Ovary (tissue), 9 donors: ENCODE results near the gene MMD2. TPM values are rescaled to one million over a fixed set of nuclear protein-coding genes. Genes with fewer than 3 reads are reported as not detected.

Experiments
- DNase-seq, 5 donors: peaks; one replicate each; pipeline ENCODE4 v3.0.0-alpha.2; 2019 to 2020
- H3K27ac ChIP-seq, 2 donors: fragments of 200-600 bp; one replicate each; pipeline versions ENCODE4 v1.5.1 to v1.8.0; 2019 to 2022
- H3K27me3 ChIP-seq: fragments of 200-600 bp; one replicate; pipeline ENCODE4 v1.8.0; 2022
- H3K36me3 ChIP-seq: fragments of 200-600 bp; sonication (generic); one replicate; pipeline ENCODE4 v1.5.1; 2019
- H3K4me1 ChIP-seq: one replicate; pipeline ENCODE4 v1.8.1; 2013; ENCODE audit warnings: mild to moderate bottlenecking, moderate library complexity; ENCODE audit not compliant: insufficient read depth
- H3K4me3 ChIP-seq: fragments of 200-600 bp; sonication (generic); one replicate; pipeline ENCODE4 v1.5.1; 2017
- H3K9me3 ChIP-seq, 2 donors: fragments of 200-600 bp in 1 of 2; sonication (generic) in 1 of 2; one replicate each; pipeline versions ENCODE4 v1.5.1 to v1.8.1; 2013 to 2019; ENCODE audit warnings: mild to moderate bottlenecking in 1 of 2, moderate library complexity in 1 of 2
- CTCF ChIP-seq, 3 donors: fragments of 450-650 bp in 2 of 3; fragments of 200-600 bp in 1 of 3; IDR thresholded peaks; one replicate each; pipeline versions ENCODE4 v1.5.1 to v1.8.0; 2016 to 2022; ENCODE audit warnings: antibody characterized with exemption in 3 of 3, mild to moderate bottlenecking in 1 of 3
- EP300 ChIP-seq: sonication (generic); formaldehyde crosslinking; IDR thresholded peaks from one replicate; pipeline ENCODE4 v1.6.1; 2017; ENCODE audit warnings: antibody characterized with exemption
- POLR2A ChIP-seq: fragments of 450-650 bp; IDR thresholded peaks from one replicate; pipeline ENCODE4 v1.6.1; 2017; ENCODE audit warnings: antibody characterized with exemption, mild to moderate bottlenecking, moderate library complexity
- WGBS, 3 donors: extraction: QIAGEN DNeasy Blood & Tissue Kit in 1 of 3; methylation state at CpG; one replicate each; pipeline versions ENCODE4 v1.1.5 to v1.1.7; 2013 to 2017; 5-methylcytosine and 5-hydroxymethylcytosine counted together
- intact Hi-C, 4 donors: fragments of 100-400 bp; cut with DNase I; formaldehyde crosslinking; loops; one replicate each; pipeline versions ENCODE4 v1.11.0 to v1.15.1; 2022 to 2023
- polyA plus RNA-seq, 2 donors: library from polyadenylated mRNA; stranded (reverse); fragments of 200-250 nt in 1 of 2; fragments of 350-450 nt in 1 of 2; fragmentation: Illumina TruSeq in 1 of 2; extraction: RNeasy Lipid Tissue Mini Kit (QIAGEN cat#74804) in 1 of 2; gene quantifications; one replicate each; pipeline ENCODE4 v1.2.3, GENCODE V29; 2013 to 2014
- total RNA-seq, 7 donors: library from RNA; depleted of rRNA in 2 of 7; stranded (reverse); fragments of >200 nt in 2 of 7; fragmentation: NEBNext Ultra II Directional in 3 of 7; extraction: Animal tissue kit (Norgen Biotek cat#: 25700) in 3 of 7; gene quantifications; one replicate each; pipeline versions ENCODE4 v1.1.0 to v1.2.4, GENCODE V29; 2016 to 2023
- donor health status: DM: no; HTN: no; CAD: no; lungs with moderate emphysema.
- donor health status: DM: no; HTN: no; CAD: no.
- donor health status: Bipolar disorder and iron deficiency.
- donor health status: DM: yes; HTN: yes; CAD: no.
- donor health status: DM: no; HTN: no; CAD: no.
- donor health status: DM: yes; HTN: yes; CAD: no.

Gene MMD2
- total and polyA plus RNA-seq, 9 donors, result not detected

- Histone ChIP-seq H3K4me1 (no peaks in the 10 kb centered on the region), H3K27me3 (no peaks in the 10 kb centered on the region), H3K36me3 (no peaks in the 10 kb centered on the region), H3K9me3 (no peaks in the 10 kb centered on the region), H3K27ac (no peak overlapping the region), H3K4me3 (no peak overlapping the region)
- 87 to 91% (median 90%) methylated on average over 5 of the region's 5 CpGs for WGBS, 3 donors
- DNase-seq, result no peak
- no peak for TF ChIP-seq EP300
- no peak for TF ChIP-seq POLR2A
- intact Hi-C loops, result no loop called here
Measured at GRCh38 chr7:4999369-4999950, 40.5 kb upstream of the MMD2 start.

GRCh38 chr7:4998910-4999309, 39.9 kb upstream of the MMD2 start:
- no peak overlapping the region for H3K4me3 ChIP-seq
- no peaks in the 10 kb centered on the region for H3K27me3 ChIP-seq
- H3K4me1 ChIP-seq, result no peaks in the 10 kb centered on the region
- no peaks in the 10 kb centered on the region for H3K36me3 ChIP-seq
- intact Hi-C loops, result no loop called here
- WGBS, 3 donors, result 90 to 94% (median 92%) methylated on average over 7 of the region's 7 CpGs
- TF ChIP-seq EP300, result no peak
- TF ChIP-seq POLR2A, result no peak
- no peak for DNase-seq
- H3K27ac ChIP-seq, result no peak overlapping the region
- no peaks in the 10 kb centered on the region for H3K9me3 ChIP-seq

- 86 to 91% (median 88%) methylated on average over 3 of the region's 3 CpGs for WGBS, 3 donors
- H3K36me3 ChIP-seq, result no peaks in the 10 kb centered on the region
- no peaks in the 10 kb centered on the region for H3K27me3 ChIP-seq
- H3K4me1 ChIP-seq, result no peaks in the 10 kb centered on the region
- TF ChIP-seq CTCF (IDR thresholded peaks at IDR 0.05) (no peak), POLR2A (no peak), EP300 (no peak)
- H3K27ac ChIP-seq, result no peak overlapping the region
- no peak overlapping the region for H3K4me3 ChIP-seq
- DNase-seq, result no peak
- H3K9me3 ChIP-seq, result no peaks in the 10 kb centered on the region
- intact Hi-C loops, result no loop called here
Measured at GRCh38 chr7:4998244-4998643, 39.3 kb upstream of the MMD2 start.

GRCh38 chr7:4996696-4997222, 37.8 kb upstream of the MMD2 start:
- H3K36me3 ChIP-seq, result no peaks in the 10 kb centered on the region
- no peak overlapping the region for H3K27ac ChIP-seq
- no peaks in the 10 kb centered on the region for H3K9me3 ChIP-seq
- no peak for TF ChIP-seq CTCF (IDR thresholded peaks at IDR 0.05)
- no peak for TF ChIP-seq POLR2A
- TF ChIP-seq EP300, result no peak
- intact Hi-C loops, result no loop called here
- H3K4me3 ChIP-seq, result no peak overlapping the region
- WGBS, 3 donors, result 88 to 92% (median 90%) methylated on average over 7 of the region's 7 CpGs
- no peak for DNase-seq
- no peaks in the 10 kb centered on the region for H3K27me3 ChIP-seq
- H3K4me1 ChIP-seq, result no peaks in the 10 kb centered on the region

GRCh38 chr7:4995429-4995969, 36.5 kb upstream of the MMD2 start:
- Histone ChIP-seq H3K36me3 (no peaks in the 10 kb centered on the region), H3K27me3 (no peaks in the 10 kb centered on the region), H3K4me3 (no peak overlapping the region), H3K4me1 (no peaks in the 10 kb centered on the region), H3K27ac (no peak overlapping the region), H3K9me3 (no peaks in the 10 kb centered on the region)
- intact Hi-C loops, result no loop called here
- WGBS, 3 donors, result 90 to 93% (median 90%) methylated on average over 10 of the region's 10 CpGs
- no peak for TF ChIP-seq POLR2A
- TF ChIP-seq EP300, result no peak
- no peak for TF ChIP-seq CTCF (IDR thresholded peaks at IDR 0.05)
- DNase-seq, result no peak
